ENCODE data around the gene FAM162B.
"Not testable (repeated sequence)": the region's sequence is repeated elsewhere in the genome, so short reads cannot be mapped to it uniquely, and the experiment has no call there.

DNA sequence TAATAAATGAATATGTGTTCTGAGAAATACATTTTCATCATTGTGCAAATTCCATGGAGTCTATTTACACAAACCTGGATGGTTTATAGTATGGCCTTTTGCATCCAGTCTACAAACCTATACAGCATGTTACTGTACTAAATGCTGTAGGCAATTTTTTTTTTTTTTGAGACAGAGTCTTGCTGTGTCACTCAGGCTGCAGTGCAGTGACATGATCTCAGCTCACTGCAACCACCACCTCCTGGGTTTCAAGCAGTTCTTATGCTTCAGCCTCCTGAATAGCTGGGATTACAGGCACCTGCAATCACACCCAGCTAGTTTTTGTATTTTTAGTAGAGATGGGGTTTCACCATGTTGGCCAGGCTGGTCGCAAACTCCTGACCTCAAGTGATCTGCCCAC is 61.6 kb downstream of the FAM162B start:
- TF ChIP-seq, protein P1, sequence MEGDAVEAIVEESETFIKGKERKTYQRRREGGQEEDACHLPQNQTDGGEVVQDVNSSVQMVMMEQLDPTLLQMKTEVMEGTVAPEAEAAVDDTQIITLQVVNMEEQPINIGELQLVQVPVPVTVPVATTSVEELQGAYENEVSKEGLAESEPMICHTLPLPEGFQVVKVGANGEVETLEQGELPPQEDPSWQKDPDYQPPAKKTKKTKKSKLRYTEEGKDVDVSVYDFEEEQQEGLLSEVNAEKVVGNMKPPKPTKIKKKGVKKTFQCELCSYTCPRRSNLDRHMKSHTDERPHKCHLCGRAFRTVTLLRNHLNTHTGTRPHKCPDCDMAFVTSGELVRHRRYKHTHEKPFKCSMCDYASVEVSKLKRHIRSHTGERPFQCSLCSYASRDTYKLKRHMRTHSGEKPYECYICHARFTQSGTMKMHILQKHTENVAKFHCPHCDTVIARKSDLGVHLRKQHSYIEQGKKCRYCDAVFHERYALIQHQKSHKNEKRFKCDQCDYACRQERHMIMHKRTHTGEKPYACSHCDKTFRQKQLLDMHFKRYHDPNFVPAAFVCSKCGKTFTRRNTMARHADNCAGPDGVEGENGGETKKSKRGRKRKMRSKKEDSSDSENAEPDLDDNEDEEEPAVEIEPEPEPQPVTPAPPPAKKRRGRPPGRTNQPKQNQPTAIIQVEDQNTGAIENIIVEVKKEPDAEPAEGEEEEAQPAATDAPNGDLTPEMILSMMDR (IDR thresholded peaks at IDR 0.05) = not testable (repeated sequence)
- TF ChIP-seq POLR2A, EP300 (IDR thresholded peaks at IDR 0.05): not testable (repeated sequence)
